NT2/D1 (cell line): ENCODE data around the gene ITGA3.

Experiments
- SUZ12 ChIP-seq: IDR thresholded peaks from 2 replicates; pipeline ENCODE4 v1.6.1; 2011; ENCODE audit not compliant: insufficient read length, insufficient read depth; ENCODE audit errors: extremely low read depth
- YY1 ChIP-seq: IDR thresholded peaks from 2 replicates; pipeline ENCODE4 v1.6.1; 2011; ENCODE audit not compliant: insufficient read length, insufficient read depth
- ZNF274 ChIP-seq: IDR thresholded peaks from 2 replicates; pipeline ENCODE4 v1.6.1; 2011; ENCODE audit warnings: mild to moderate bottlenecking, low read depth, low read length

DNA sequence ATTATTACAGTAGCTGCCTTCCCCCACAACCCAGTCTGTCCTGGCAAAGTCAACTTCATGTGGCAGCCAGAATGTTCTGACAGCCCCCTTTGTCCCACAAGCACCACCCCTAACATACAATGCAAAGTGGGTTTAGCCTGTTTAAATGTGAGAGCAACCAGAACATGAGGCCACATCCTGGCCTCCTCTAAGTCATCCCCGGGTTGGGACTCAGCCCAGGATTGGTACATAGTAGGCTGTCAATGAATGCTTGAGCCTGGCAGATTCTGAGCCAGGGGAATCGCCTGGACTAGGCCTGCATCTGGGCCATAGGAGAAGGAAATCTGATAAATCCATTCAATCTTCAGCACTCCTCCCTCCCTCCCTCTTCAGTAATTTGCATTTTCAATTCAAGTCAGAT is 4.3 kb upstream of the ITGA3 start:
- TF ChIP-seq YY1 (no peak), ZNF274 (no peak), SUZ12 (no peak)
